Germinal center (tissue), 1 donor: ENCODE results near the gene MLLT10.
"Not testable (repeated sequence)": the region's sequence is repeated elsewhere in the genome, so short reads cannot be mapped to it uniquely, and the experiment has no call there.

Source experiments
- DNase-seq: peaks from one replicate; pipeline ENCODE4 v3.0.0; 2012; ENCODE audit warnings: mixed read lengths, low spot score

MLLT10 gene

DNA sequence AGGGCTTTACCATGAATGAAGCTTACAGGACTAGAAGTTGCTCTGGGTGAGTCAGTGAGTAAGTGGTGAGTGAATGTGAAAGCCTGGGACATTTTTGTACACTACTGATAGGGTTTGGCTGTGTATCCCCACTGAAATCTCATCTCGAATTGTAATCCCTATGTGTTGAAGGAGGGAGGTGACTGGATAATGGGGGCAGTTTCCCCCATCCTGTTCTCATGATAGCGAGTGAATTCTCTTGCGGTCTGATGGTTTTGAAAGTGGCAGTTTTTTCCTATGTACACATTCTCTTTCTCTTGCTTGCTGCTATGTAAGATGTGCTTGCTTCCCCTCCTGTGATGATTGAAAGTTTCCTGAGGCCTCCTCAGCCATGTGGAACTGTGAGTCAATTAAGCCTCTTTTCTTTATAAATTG is 47.4 kb downstream of the MLLT10 start:
- not testable (repeated sequence) for DNase-seq

DNA sequence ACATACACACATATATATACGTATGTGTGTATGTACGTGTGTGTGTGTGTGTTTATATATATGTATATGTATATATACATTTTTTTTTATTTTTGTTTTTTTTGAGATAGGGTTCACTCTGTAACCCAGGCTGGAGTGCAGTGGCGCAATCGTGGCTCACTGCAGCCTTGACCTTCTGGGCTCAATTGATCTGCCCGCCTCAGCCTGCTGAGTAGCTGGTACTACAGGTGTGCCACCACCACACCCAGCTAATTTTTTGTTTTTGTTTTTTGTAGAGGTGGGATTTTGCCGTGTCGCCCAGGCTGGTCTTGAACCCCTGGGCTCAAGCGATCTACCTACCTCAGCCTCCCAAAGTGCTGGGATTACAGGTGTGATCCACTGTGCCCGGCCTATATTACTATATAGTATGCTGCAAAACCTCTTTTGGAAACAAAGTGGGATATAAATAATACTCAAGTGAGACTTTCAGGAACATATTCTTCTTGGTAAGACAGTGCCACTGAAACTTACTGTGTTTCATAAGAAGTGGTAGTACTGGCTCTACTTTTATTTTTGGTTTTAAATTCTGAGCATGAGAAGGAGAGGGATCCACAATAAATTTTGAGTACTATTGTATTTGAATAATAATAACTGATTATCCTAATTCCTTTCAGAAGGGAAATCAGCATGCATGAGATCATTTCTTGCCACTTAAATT is 51.0 kb downstream of the MLLT10 start:
- DNase-seq: no peak

DNA sequence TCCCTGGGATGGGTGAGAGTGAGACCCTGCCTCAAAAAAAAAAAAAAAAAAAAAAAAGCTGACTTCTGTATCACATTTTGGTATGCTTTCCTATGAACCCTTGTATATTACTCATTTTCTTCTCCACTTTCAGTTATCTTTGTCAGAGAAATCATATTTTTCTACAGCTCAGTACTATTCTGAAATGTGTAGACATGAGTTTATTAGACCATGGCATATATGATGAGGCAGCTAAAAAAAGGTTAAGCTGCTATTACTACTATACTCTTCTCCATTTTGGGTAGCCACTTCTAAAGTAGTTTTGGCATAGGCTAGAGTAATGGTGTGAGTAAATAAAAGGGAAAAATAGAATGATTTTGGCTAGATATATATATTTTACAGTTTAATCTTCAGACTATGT is 53.4 kb downstream of the MLLT10 start:
- no peak for DNase-seq

DNA sequence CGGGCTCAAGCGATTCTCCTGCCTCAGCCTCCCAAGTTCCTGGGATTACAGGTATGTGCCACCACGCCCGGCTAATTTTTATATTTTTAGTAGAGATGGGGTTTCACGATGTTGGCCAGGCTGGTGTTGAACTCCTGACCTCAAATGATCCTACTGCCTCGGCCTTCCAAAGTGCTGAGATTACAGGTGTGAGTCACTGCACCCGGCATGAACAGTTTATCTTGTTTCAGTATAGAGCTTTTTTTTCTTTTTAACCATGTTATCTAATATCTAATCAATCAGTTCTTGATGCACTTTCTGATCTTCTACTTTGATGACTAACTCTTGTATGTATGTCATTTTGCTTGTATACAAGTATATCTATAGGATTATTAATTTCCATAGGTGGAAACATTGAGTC is 54.1 kb downstream of the MLLT10 start:
- DNase-seq: not testable (repeated sequence)

DNA sequence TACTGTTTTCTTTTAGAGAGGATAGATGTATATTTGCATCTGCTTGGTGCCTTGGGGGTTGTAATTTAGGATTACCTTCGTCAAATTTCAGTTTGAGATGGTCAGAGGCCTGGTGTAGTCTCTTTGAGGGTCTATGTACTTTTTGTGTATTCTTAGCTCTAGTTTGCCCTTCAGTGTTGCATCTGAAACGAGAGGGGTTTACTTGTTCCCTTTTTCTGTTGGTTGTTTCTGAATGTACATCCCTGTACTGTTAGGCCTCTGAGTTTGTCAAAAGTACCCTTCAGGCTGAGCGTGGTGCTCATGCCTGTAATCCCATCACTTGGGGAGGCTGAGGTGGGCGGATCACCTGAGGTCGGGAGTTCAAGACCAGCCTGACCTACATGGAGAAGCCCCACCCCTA is 60.0 kb downstream of the MLLT10 start:
- DNase-seq: no peak

DNA sequence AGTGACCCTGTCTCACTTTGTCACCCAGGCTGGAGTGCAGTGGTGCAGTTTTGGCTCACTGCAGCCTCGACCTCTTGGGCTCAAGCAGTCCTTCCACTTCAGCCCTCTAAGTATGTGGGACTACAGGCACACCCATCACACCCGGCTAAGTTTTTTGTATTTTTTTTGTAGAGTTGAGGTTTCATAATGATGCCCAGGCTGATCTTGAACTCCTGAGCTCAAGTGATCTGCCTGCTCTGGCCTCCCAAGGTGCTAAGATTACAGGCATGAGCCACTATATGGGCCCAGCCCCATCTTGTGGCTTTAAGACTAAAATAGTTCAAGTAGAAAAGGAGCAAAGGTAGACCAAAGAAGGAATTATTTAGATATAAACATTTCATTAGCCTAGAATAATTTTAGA is 65.5 kb downstream of the MLLT10 start:
- DNase-seq: no peak

DNA sequence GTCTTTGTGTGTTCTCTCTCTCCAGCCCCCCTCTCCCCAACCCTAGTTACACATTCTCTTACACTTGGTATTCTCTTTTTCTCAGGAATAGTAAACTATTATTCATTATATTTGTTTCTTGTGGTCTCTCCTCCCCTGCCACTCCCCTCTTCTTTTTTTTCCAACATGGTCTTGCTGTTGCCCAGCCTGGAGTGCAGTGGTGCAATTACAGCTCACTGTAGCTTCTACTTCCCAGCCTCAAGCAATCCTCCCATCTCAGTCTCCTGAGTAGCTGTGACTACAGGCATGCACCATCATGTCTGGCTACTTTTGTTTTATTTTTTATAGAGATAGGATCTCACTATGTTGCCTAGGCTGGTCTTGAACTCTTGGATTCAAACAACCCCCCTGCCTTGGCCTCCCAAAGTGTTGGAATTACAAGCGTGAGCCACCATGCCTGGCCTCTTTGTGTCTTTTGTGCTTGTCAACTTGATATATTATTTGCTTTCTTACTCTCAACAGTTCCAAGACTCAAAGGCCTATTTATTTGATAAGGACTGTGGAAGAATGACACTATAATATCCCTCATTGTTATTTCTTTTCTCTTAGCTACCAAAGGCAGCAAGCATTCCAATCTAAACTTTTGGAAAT is 66.9 kb downstream of the MLLT10 start:
- DNase-seq: no peak

DNA sequence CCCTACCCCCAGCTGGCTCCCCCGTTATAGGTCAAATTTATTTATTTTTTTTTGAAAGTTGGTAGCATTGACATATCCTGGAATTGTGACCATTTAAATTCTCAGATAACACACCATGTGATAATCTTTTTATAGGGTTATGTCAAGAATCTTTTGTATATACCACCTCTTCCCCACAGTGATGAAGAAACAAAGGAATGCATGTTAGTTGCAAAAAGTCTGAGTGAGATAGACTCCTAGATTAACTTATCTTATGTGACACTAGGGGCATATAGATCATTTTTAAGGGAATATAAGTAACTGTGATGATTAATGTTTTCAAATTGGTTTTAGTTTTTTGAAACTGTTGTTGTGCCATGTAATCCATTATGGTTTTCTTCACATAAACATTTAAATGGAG is 68.3 kb downstream of the MLLT10 start:
- DNase-seq: no peak

DNA sequence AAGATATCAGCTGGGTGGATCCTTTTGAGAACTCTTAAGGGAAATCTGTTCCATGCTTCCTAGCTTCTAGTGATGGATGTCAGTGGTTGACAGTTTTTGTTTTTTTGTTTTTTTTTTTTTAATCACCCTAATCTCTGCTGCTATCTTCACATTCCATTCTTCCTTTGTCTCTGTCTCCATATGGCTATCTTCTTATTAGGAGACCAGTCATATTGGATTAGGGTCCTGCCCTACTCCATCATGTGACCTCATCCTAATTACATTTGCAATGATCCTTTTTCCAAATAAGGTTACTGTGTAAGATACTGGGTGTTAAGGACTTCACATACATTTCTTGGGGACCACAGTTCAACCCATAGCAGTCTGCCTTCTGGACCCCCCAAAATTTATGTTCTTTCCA is 69.7 kb downstream of the MLLT10 start:
- DNase-seq: no peak

DNA sequence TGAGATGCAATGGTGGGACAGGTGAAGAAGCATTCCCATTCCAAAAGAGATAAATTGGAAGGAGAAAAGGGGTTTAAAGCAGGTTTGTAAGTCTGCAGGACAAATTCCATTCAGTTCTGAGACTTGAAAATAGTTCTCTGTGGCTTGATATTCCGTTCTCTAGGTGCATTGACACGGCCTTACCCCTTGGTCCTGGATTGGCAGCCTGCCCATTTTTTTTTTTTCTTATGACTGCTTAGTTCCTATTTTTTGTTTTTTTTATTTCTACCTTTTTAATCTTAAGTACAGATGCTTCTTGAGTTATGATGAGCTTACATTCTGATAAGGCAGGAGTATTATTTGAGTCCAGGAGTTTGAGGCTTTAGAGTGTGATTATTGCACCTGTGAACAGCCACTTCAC is 70.6 kb downstream of the MLLT10 start:
- DNase-seq: no peak

DNA sequence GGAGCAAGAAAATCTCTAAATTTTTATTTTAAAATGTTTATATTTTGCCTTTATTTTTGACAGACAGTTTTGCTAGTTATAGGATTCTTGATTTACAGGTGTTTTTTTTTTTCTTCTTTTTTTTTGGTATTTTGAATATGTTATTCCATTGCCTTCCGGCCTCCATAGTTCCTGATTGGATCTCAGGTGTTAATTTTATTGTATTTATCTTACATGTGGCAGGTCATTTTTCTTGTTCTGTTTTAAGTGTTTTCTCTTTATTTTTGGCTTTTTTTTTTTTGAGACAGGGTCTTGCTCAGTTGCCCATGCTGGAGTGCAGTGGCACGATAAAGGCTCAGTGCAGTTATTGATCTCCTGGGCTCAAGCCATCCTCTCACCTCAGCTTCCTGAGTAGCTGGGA is 73.9 kb downstream of the MLLT10 start:
- no peak for DNase-seq

DNA sequence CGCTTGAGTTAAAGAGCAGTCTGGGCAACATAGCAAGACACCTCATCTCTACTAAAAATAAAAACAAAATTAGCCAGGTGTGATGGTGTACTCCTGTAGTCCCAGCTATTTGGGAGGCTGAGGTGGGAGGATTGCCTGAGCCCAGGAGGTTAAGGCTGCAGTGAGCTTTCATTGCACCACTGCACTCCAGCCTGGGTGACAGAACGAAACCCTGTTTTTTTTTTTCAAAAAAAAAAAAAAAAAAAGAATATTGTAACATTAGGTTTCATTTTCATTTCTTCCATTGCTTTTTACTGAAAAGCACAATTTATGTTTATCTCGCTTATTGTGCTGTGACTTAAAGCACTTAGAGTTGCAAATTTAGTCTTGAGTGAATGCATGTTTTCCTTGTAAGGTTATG is 80.0 kb downstream of the MLLT10 start:
- DNase-seq: no peak

DNA sequence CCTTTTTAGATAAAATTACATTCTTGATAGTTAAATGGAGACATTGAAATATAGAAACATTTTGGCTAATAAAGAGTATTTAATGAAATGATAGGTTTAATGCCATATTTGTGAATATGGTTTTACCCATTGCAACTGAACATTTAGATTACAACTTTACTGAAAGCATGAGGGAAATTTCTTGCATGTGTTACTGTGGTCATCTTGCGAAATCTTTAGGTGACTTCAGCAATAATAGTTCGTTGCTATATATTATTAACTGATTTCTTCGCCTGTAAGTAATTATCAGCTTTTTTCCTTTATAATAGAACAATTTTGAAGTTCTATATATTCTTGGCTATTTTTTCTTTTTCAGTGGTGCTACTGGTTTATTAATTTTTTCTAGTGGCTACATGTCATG is 83.2 kb downstream of the MLLT10 start:
- no peak for DNase-seq

DNA sequence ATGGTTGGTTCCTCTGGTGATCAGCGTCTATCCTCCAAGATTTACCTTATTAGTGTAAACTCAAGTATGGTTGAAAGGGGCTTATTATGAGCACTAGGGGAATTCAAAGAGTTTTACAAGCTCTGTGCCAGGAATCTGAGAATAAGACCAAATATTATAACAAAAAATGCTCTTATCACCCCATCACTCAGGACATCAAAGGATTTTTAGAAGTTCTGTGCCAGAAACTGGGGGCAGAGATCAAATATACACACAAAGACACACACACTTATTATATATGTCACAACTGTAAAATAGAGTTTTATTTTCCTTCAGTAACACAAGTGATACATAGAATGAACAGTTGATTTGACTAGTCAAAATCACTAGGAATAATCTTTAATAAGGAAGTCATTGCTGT is 89.3 kb downstream of the MLLT10 start:
- DNase-seq: no peak

DNA sequence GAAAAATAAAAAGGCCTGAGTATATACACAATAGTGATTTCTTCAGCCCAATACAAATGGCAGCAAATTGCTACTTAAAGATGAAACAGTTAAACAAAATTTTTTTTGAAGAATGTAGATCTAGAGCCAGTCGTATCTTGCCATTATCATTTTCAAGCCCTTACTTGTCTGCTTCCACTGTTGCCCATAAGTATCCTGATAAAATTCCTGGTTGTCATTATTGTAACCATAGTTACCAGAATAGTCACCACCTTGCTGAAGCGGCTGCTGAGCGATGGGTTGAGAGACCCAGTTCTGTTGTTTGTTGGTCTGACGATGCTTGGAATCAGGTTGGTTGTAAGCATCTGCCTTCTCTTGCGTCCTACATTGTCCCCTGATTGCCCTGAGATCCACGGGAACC is 90.4 kb downstream of the MLLT10 start:
- DNase-seq: not testable (repeated sequence)

DNA sequence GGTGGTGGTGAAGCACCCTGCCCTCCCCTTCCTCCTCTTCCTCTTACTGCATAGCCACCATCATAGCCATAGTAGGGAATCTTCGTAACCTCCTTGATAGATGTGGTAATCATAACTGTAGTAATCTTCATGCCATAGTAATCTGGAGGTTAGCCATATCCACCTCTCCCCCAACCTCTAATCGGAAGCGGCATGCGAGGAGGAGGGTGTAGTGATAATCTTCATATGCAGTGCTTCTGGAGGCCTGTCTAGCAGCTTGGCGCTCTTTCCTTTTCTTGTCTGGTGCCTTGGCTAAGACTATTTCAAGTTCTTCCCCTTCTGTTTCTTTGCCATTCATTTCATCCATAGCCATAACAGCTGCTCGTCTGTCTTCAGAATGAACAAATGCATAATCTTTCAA is 90.9 kb downstream of the MLLT10 start:
- no peak for DNase-seq

DNA sequence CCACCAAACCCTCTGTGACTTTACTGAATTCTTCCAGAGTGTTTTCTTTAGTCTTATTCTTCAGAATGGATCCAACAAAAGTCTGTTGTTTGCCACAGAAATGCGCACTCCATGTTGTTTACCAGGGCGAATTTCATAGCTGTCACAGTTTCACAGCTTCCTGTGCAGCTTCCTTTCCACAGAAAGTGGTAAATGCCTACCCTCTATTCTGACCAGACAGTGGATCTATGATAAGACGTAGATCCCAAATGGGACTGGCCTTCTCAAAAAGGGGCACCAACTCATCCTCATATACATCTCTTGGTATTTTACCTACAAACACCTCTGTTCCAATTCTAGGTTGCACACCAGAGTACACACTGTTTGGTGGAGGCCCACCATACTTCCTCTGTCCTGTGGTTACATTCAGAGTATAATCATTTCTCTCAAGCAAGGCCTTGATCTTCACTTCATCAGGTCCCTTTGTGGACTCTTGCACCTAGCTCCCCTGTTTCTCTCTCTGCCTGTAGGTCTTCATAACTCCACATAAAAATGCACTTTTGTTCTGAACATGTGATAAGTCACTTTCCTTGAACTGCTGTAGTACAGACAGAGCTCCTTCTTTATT is 91.7 kb downstream of the MLLT10 start:
- DNase-seq: no peak

DNA sequence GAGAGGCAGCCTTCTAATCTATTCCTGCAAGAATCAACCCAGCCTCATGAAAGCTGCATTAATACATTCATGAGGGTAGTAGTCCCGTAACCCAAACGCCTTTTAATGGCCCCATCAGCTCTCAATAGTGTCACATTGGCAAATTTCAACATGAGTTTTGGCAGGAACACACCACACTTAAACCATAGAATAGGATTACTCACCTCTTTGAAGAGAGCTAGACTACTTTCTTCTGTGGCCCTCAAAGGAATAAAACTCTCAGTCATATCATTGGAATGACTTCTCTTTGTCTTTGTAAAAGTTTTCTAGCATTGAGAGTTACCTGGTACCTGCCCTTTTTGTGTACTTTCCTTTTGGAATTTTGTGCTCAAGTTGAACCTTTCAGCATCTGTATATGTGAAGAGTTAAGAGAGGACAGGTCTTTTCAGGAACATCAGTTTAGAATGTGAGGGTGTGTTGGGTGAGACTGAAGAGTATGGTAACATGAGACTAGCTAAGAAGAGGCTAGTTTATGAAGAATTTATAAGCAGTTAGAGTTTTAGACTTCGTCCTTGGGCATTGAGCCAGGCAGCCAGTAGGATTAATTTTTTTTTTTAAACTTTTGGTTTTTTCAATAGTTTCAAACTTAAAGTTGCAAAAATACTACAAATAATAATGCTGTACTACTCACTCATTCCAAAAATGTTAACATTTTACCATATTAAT is 92.6 kb downstream of the MLLT10 start:
- no peak for DNase-seq

DNA sequence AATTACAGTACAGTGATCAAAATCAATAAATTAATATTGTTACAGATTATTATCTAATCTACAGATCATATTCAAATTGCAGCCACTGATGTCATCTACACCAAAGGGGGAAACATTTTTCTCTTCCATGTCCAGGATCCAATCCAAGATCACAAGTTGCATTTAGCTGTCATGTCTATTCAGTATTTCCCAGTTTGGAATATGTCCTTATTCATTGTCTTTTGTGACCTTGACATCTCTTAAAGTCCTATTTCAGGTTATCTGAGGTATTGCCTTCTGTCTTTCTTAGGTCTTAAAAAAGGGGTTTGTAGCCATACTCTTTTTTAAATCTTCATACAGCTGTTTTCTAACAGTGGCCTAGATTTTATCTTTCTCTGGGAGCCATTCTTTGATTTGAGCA is 93.3 kb downstream of the MLLT10 start:
- DNase-seq: no peak

DNA sequence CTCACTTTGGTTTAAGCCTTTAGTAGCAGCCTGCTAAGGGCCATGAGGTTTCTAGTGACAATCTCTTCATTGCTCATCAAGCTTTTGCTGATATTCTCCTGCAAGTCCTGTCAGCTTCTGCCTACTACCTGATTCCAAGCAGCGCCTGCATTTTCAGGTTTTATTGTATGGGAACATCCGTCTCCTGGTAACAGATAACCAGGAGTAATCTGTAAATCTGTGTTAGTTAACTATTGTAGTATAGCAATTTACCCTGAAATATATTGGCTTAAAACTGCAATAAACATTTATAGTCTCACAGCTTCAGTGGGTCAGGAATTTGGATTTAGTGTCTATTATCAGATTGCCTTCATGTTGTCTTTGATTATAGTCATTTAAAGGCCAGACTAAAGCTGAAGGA is 94.0 kb downstream of the MLLT10 start:
- no peak for DNase-seq

DNA sequence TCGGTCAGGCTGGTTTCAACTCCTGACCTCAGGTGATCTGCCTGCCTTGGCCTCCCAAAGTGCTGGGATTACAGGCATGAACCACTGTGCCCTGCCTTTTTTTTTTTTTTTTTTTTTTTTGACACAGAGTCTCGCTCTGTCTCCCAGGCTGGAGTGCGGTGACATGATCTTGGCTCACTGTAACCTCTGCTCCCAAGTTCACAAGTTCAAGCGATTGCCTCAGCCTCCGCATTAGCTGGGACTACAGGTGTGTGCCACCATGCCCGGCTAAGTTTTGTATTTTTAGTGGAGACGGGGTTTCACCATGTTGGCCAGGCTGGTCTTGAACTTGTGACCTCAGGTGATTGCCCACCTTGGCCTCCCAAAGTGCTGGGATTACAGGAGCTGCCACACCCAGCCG is 94.6 kb downstream of the MLLT10 start:
- DNase-seq: not testable (repeated sequence)

DNA sequence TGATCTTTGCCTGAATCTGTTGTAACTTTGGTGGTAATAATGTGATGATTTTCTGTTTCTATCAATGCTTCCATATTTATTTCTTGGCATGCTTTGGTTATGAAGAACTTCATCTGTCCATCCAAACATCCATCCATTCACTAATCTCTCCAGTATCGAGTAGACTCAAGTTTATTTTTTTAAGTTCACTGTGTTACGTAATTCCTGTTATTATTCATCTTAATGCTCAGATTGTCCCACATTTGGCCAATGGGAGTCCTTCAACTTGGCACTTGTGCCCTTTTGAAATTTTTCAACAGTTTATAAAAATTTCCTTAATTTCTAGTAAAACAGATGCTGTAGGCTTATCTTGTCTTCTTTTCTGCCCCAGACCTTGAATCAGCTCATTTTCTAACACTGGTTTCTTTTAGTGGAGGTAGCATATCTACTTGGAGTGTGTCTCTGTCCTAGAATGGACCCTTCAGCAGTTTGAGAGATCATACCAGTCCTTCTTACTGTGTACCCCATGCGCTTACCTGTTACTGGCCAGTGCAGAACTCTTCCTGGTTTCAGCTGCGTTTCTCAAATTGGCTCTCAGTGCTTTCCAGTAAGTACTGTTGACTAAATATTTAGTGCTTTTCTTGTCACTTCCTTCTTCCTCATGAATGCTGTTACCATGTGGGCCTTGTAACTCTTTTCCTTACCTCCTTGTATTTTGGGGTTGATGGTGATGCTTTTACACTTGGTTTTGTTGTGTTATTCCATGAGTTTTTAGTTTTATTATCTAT is 100.8 kb downstream of the MLLT10 start:
- no peak for DNase-seq
